ENCODE data around the gene GALNT15.
A peak's percentile ranks its signal among the peaks of the same experiment; 100 is the strongest.

Gene GALNT15

DNA sequence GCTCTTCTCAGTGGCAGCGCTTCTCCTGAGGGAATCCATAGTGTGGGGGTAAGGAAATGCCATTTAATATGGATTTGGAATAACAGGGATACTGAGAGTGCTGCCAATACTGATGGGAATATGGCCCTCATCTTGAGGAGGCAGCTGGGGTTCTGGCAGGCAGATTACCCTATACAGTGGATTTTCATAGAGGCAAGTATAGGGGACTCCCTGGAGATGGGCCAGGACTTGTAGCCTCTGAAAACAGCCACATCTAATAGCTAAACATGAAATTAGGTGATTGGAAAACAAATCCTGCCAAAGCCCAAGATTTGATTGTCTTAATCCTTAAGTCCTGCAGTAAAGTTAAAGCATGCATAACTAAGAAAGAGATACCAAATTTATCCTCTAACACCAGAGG is 59.3 kb downstream of the GALNT15 start:
- DNase-seq: no peak

DNA sequence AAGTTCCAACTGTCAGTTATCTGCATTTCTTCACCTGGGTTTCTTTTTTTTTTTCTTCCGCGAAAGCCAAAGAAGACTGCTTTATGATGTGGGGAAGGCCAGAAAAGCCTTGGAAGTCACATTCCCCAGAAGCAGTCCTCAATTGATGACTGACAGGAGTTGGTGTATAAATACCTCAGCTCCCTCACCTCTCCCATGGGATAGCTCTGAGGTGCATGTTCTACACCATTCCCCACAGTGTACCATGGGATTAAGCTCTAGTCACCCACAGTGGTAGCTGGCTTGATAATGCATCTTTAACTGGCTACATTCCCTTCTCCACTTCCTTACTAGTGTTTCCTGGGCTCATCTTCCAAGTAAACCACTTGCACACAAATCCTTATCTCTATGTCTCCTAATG is 59.8 kb downstream of the GALNT15 start:
- no peak for DNase-seq

- DNase-seq: no peak
Observed at GRCh38 chr3:16236030-16236639, 61.7 kb downstream of the GALNT15 start.

GRCh38 chr3:16236856-16237393 is 62.4 kb downstream of the GALNT15 start:
- no peak for DNase-seq

DNA sequence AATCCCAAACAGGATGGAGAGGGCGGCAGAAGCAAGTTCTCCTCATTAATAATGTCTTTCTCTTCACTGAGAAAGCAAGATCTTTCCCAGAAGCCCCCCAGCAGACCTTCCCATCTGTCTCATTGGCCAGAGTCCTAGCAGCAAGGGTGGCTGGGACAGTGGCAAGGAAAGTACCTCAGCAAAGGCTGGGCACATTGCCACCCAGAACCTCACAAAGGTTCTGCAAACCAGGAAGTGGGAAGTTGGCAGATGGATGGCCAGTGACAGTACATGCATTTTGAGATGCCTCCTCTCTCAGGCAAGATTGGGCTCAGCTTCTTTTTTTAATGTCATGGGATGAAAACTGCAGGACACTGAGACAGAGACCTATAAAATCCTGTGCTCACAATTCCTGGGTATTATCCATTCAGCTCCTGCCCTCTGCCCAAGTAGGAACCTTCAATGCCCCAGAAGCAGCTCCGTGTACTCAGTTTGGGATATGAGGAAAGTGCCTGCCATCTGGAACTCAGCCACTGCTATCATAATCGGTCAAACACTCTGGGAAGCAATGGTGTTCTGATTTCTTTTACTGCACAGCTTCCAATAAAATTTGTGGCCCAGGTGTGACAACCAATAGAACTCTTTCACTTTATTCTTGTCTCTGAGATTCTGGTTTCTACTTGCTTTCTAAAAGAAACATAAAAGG is 64.7 kb downstream of the GALNT15 start:
- no peak for DNase-seq

GRCh38 chr3:16239780-16240179 is 65.3 kb downstream of the GALNT15 start:
- no peak for DNase-seq

DNA sequence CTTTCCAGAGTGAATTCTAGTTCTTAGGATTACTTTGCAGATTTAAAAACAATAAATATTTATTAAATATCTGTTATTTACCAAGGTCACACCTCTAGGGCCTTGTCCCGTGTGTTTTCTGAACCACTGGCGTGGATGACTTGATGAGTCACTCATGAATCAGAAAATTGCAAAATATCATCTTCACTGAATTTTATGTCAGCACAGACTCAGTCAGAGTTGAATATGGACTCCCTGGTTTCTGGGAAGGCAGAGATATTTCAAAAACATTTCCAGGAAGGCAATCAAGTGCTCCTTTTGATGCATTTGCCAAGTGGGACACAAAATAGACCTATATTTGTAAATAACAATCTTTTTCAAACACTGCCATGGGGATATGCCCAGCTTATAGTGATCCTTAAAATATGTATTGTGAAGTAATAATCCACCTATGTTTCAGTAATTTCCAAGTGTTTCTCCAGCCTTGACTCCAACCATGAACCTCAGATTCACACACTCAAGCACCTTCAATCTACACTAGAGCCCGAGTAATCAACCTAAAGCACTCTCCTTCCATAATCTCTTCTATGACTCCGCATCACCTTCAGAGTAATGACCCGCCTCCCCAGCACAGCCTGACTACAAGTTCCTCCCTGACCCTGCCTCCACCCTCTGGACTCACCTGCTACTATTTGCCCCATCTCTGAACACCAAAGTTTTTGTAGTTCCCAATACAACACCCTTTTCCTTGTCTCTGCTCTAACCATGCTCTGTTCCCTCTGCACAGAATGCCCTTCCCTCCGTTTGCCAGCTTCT is 65.9 kb downstream of the GALNT15 start:
- DNase-seq: no peak

- no peak for DNase-seq
Observed at GRCh38 chr3:16241225-16241624, 66.7 kb downstream of the GALNT15 start.

GRCh38 chr3:16242177-16242576 is 67.7 kb downstream of the GALNT15 start:
- DNase-seq: no peak

DNA sequence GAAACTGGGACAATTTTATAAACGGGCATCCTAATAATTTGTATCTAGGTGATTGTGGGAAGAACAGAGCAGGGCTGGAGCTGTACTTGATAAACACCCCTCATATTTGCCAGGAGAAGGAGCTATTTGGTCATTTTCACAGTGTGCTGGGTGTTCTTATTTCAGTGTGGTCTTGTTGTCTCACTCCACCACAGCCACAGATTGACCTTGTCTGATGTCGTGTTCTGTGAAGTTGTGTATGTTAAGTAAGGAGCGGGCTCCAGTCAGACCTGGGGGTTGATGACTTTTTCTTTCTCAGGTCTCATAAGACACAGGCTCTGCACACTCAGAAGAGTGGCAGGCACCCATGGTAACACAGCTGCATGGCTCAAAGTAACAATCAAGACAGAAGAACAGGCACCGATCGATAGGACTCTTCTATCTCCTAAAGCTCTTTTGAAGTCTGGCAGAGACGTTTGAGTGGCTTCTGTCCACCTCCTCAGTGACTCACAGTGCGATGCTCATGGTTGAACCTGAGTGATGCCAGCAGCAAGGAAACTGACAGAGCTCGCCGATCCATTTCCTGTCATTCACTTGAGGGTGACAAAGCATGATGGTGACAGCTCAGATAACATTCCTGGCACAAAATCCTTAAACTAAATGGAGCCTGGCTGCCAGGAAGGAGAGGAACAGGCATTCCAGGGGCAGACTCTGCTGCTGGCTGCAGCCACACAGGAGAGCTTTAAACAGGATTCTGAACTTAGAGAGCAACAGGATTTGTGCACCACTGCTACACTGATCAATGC is 69.4 kb downstream of the GALNT15 start:
- DNase-seq: peak; percentile 82

- no peak for DNase-seq
Observed at GRCh38 chr3:16245609-16246008, 71.1 kb downstream of the GALNT15 start.

DNA sequence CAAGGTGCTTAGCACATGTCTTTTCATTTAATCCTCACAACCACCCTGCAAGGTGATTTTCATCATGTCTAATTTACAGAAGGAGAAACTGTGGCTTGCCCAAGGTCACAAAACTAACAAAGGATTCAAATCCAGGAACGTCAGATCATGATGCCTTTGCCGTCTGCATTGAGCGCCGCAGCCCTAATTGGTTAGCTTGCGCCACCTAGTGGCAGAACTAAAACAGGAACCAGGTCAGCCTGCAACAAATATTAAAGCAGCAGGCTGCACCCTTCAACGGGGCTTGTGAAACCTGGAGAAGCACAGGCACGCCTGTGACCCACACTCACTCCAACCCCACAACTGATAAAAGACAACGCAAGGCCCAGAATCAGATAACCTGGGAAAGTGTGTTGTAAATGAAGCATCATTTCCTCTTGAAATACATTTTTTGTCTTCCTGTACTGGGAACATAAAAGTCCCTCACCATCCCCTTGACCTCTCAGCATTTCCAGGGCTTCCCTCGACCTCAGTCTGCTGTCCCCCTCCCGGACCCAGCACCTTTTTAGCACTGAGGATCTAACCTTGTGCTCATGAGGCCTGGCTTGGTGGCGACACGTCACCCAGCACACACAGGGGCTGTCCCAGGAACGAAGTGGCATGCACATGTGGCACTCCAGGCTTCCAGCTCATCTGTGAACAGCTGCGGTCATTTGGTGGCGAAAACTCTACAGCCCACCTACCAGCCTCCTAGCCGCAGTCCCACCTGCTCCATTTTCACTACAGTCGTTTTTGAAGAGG is 73.0 kb downstream of the GALNT15 start:
- DNase-seq: peak; percentile 84

GRCh38 chr3:16248556-16248955 is 74.1 kb downstream of the GALNT15 start:
- DNase-seq: no peak

GRCh38 chr3:16249336-16249735 is 74.9 kb downstream of the GALNT15 start:
- no peak for DNase-seq

DNA sequence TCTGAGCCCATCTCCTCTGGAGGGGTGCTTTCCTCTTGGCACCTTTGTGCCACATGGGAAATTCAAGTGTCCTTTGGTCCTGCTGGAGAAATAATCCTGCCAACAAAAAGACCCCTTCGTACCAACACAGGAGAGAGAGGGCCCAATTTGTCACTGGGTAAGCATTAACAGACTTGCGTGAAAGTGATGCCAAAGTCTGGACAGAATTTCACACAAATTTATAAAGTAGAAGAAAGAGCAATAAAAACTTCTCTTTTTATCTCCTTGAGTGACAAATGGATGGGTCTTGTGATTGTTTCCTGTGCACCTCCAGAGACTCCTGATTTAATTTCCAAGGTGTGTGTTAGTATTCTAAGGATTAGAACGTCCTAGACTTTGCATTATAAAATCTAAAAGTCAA is 75.4 kb downstream of the GALNT15 start:
- DNase-seq: no peak

DNA sequence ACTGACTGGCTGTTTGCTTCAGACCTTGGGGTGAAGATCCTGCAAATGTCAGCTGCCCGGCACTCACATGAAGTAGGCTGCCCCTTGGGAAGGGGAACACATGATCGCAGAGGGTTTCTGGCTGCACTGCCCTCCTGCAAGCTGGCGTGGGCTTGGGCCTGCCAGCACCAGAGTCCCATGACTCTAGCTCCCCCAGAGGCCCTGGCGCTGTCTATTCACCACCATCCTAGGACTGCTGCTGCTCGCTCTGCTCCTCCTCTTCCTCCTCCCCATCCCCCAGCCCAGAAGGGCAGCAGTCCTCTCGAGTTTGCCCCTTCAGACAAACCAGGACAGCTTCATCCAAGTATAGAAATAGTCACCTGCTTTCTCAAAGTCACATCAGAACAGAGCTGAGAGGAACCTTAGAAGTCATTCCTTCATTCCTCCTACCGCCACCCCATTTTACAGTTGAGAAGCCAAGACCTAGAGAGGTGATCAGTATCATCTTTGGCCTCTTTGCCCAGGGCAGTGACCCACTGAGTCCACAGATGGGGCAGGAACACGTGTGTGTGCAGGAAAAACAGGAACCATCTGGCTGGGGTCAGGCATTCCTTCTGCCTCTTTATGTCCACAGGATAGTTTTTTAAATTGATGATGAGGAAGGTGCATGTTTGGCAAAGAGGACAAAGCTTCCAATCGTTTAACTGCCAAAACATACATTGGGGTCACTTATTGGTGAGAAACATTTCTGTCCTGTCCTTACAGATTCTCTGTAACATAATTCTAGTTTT is 77.0 kb downstream of the GALNT15 start:
- no peak for DNase-seq

- DNase-seq: no peak
Observed at GRCh38 chr3:16252243-16252978, 77.9 kb downstream of the GALNT15 start.

GRCh38 chr3:16252988-16253387 is 78.5 kb downstream of the GALNT15 start:
- DNase-seq: no peak

DNA sequence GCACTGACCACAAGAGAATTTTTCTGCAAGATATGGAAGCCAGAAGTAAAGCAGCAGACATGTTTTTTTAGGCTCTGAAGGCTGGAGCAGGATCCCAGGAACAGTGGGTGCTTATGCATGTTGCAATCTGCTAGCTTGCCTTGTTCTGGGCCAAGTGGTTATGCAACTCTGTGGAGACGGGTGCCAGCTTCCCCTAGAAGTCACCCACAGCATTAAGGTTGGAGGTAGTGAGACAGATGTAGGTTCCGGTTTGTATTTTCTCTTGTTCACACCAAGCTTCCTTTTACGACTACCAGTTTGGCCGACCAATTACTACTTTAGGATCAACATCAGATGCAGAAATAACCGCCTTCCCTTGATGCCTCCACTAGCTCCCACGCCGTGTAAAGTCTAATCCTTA is 79.1 kb downstream of the GALNT15 start:
- no peak for DNase-seq

- no peak for DNase-seq
Observed at GRCh38 chr3:16254916-16255315, 80.4 kb downstream of the GALNT15 start.

DNA sequence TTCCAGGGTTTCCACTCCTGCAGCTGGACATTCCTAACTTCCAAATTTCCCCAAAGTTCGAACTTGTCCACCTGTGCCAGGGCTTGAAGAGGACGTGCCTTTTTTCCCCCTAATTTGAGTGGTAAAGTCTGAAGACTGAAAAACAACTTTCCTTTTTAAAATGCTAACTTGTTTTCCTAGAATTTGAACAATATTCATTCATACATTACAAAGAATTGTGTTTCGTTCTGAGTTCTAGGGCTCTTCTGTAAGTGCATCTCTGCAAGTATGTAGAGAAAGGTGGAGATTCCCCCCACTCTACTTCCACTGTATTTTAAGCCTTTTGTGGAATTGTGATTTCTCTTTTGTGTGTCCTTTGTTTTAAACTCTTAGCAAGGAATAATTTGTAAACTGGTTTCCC is 80.8 kb downstream of the GALNT15 start:
- DNase-seq: no peak
